ENCODE data around the gene NUMB. TPM values are rescaled to one million over a fixed set of nuclear protein-coding genes. Genes with fewer than 3 reads are reported as not detected.

The NUMB gene
- total and polyA plus RNA-seq, 2 of the 13 experiments (the other 11 are each of a cell fraction or from before 2014, with no cell fraction given): 20.3 to 71.1 TPM

- TF ChIP-seq ZNF687 (CRISPR knock-in tag; IDR thresholded peaks at IDR 0.05) (peak; percentile 34; the same call in 1 of the 2 replicates), RXRB (CRISPR knock-in tag; IDR thresholded peaks at IDR 0.05; ENCODE audit: borderline replicate concordance) (no peak), MAZ (IDR thresholded peaks at IDR 0.05; ENCODE audit: borderline replicate concordance, low read depth, low read length) (peak; percentile 57; the same call in 1 of the 2 replicates), MAZ (CRISPR knock-in tag; IDR thresholded peaks at IDR 0.05; ENCODE audit: low read depth) (no peak), ZNF598 (CRISPR knock-in tag; IDR thresholded peaks at IDR 0.05; ENCODE audit: borderline replicate concordance) (no peak), RCOR2 (CRISPR knock-in tag; IDR thresholded peaks at IDR 0.05) (no peak), ZFY (CRISPR knock-in tag; IDR thresholded peaks at IDR 0.05) (no peak), ZNF652 (CRISPR knock-in tag; IDR thresholded peaks at IDR 0.05; ENCODE audit: borderline replicate concordance, low read depth) (no peak), ZNF441 (CRISPR knock-in tag; IDR thresholded peaks at IDR 0.05; ENCODE audit: borderline replicate concordance) (no peak), GMEB2 (CRISPR knock-in tag; IDR thresholded peaks at IDR 0.05; ENCODE audit: low read depth) (no peak), ZNF563 (CRISPR knock-in tag; IDR thresholded peaks at IDR 0.05) (no peak), PRMT3 (CRISPR knock-in tag; IDR thresholded peaks at IDR 0.05; ENCODE audit: borderline replicate concordance, low read depth) (no peak), MAFF (IDR thresholded peaks at IDR 0.05; ENCODE audit: low read depth, low read length) (peak; percentile 69), ZNF354B (CRISPR knock-in tag; IDR thresholded peaks at IDR 0.05) (no peak), ZNF510 (CRISPR knock-in tag; IDR thresholded peaks at IDR 0.05; ENCODE audit: low read depth) (no peak)
These were observed 219.9 kb downstream of the NUMB start (continued) for GRCh38 chr14:73238424-73238852.
